Right hindlimb (tissue), 1 donor: ENCODE measurements around the gene SYNDIG1L.
"Not testable (repeated sequence)": the region's sequence is repeated elsewhere in the genome, so short reads cannot be mapped to it uniquely, and the experiment has no call there.

Experiments
- DNase-seq: peaks from one replicate; pipeline ENCODE4 v3.0.0-alpha.2; 2018

The SYNDIG1L gene

DNA sequence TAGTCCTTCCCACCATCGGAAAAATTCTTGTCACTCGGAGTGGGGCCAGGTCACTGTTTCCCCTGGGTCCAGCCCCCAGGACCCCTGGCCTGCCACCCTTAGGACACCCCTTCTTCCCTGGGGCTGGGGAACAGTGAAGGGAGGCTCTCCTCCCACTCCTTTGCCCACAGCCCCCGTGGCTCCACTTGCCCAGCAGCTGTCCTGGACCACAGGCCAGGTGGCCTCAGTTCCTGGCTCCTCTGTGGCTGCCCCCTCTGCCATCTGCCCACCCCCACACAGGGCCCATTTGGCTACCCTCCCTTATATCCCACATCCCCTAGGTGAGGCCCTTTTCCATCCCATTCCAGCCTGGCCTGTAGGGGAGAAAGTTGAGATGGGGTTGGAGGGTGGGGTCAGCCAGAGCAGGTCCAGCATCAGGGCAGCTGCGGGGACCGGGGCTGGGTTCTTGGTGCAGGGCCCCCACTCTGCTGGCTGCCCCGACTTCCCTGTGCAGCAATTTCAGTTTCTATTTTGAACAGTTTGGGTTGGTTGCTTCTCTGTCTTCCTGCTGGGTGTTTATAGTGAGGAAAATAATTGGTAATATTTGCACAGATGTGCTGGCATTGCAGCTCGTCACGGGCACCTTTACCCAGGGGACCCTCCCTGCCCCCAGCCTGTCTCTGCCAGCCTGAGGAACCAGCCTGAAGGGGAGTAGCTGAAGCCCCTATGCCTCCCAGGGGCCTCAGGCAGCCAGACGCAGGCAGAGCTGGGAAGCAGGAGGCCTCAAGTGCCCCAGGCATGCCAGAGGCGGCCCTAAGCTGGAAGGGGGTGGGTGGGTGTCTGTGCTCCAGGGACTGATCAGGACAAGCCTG lies 23.4 kb downstream of the SYNDIG1L start:
- no peak for DNase-seq

DNA sequence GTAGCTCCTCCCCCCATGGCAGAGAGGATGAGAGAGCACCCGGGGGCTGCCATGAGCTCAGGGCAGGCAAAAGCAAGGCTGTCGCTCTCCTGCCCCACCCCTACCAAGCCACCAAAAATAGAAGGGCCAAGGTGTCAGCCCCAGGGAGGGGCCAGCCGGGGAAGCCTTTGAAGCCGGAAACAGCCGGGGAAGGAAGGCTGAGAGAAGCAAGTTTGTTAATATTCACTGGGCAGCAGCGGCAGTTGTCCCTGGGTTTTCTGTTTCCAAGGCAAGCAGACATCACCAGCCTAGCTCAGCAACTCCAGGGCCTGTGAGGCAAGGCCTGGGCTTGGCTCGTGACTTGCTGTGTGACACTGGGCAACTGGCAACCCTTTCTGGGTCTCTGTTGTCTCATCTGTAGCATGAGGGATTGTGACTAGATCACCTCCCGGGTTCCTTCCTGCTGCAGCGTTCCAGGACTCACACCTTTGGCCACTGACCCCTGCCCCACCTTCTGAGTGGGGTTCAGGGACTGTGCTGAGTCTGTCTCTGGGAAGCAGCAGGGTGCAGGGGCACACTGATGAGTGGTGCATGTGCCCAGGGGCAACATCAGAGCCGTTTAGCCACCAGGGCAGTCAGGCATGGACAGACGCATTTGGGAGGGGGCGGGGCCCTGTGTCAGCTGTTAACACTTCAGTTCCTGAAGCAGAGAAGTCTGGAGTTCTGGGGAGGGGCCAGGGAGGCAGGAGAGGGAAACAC lies 24.3 kb downstream of the SYNDIG1L start:
- DNase-seq = peak; percentile 49

DNA sequence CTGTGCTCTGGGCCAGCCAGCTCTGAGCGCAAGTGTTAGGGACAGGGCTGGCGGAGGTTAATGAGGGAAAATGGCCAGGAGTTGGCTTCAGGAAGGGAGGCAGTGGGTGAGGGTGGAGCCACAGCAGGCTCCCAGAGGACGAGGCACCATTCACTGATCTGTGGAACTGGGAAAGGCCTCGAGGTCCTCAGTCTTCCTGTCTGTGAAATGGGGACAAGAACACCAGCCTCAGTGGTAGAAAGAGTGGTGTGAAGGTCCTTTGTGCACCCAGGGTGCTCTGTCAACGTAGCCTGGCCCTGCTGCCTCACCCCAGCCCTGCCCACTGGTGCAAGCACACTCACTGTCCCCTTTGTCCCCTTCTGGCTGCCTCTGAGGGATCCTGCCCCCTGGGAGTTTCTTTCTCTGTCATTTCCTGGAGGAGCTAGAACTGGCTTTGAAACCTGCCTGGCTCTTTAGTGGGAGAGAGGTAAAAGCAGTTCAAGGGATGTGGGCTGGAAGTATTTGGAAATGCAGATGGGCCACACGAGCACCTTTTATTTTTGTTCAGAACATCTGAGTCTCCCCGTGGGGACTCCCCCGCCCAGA lies 25.0 kb downstream of the SYNDIG1L start:
- DNase-seq = no peak

DNA sequence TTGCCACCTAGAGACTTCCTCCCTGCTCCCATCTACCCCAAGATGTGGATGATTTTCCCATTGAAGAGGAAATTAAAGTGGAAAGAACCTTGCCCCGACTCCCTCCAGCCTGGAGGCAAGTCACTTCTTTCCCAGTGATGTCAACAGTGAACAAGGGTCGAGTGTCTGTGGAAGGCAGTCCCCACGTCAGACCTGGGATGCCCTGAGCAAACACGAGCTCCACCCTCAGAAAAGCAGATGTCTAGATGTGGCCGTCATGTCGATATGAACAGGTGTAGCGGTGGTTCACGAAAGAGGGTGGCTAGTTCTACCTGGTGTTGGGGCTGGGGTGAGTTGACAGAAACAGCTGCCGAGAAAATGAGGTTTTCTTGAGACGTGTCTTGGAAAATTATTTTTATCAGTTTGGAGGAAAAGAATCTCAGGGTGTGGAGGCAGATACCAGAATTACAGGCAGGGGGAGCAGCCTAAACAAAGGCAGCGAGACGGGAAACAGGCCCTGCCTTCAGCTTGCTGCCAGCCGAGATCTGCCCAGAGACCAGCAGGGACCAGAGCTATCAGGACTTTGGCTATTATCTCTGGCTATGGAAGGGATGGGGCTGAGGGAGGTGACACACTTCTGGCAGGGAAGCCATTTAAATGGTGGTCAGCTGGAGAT lies 25.9 kb downstream of the SYNDIG1L start:
- no peak for DNase-seq

DNA sequence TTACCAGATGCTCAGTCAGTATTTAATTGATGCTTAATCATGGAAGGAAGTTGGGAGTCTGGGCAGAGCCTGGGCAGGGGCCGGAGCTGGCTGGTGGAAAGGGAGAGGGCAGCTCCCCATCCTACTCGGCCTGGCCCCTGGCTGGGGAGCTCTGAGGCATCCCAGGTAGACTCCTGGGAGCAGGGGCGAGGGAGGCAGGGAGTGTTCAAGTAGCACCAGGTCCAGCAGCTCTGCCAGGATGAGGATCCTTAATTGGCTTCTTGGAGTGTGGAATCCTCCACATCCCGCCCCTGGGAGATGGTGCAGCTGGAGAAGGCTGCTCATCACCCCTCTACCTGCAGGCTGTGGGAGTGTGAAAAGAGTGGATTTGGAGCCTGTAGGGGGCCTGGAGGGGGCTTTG lies 30.9 kb downstream of the SYNDIG1L start:
- DNase-seq = no peak

DNA sequence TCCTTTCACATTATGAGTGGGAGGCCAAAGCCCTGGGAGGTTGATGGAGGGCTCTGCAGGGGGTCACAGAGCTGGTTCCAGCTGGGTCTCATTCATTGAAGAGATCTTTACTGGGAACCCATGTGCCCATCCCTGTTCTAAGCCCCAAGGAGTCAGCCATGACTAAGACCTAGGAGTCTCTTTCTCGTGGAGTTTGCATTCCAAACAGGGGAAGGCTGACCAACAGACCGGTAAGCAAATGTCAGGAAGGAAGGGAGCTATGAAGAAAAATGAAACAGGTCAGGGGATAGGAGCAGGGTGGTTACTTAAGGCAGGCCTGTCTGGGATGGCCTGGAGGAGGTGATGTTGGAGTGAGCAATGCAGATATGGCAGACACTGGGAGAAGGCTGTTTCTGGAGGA lies 31.5 kb downstream of the SYNDIG1L start:
- no peak for DNase-seq

DNA sequence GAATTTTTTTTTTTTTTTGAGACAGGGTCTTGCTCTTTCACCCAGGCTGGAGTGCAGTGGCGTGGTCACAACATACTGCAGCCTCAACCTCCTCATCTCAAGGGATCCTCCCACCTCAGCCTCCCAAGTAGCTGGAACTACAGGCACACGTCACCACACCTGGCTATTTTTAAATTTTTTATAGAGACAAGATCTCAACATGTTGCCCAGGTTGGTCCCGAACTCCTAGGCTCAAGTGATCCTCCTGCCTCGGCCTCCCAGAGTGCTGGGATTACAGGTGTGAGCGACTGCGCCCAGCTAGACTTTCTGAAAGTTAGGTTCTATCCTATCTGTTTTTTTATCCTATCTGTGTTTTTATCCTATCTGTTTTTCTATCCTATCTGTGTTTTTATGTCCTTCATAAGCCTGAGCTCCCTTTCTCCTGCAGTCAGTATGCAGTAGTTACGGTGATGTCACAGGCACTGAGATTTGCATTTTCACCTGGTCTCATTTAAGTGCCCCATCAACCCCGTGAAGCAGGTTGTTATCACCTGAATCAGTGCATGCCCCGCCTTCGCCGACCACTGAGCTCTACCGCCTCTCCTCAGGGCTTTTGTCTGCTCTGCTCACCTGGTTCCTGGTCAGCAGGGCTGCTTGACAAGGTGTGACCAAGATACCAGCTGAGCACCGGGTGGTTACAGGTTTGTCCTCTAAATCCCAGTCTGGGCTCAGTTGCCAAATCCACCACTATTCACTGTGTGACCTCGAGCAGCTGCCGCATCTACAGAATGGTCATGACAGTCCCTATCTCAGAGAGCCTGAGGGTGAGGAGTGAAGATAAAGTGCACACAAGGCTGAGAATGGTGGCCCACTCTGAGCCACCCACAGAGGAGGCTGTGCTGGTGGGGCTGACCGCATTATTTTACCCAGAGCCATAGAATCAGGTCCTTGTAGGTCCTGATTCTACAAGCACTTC lies 33.1 kb downstream of the SYNDIG1L start:
- no peak for DNase-seq

DNA sequence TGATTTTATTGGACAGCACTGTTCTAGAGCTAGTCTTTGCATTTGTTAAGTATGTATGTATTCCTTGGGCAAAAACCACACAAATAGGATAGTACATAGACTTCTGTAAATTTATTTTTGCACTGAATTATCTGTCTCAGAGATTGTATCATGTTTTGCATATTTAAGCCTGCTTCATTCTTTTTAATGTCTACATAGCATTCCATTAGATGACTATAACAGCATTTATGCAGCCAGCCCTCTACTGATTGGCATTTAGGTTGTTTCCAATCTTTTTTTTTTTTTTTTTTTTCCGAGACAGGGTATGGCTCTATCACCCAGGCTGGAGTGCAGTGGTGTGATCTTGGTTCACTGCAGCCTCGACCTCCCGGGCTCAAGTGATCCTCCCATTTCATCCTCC lies 34.5 kb downstream of the SYNDIG1L start:
- DNase-seq = no peak

DNA sequence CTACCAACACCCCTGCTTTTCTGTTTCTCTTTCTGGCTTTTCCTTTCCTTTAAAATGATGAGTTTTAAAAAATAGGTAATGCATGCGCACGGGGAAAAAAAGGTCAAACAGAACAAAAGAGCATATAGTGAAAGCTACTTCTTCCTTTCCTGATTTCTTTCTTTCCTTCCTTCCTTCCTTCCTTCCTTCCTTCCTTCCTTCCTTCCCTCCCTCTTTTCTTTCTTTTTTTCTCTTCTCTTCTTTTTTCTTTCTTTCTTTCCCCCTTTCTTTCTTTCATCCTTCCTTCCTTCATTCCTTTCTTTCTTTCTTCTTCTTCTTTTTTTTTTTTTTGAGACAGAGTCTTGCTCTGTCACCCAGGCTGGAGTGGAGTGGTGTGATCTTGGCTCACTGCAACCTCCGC lies 35.5 kb downstream of the SYNDIG1L start:
- DNase-seq = not testable (repeated sequence)

DNA sequence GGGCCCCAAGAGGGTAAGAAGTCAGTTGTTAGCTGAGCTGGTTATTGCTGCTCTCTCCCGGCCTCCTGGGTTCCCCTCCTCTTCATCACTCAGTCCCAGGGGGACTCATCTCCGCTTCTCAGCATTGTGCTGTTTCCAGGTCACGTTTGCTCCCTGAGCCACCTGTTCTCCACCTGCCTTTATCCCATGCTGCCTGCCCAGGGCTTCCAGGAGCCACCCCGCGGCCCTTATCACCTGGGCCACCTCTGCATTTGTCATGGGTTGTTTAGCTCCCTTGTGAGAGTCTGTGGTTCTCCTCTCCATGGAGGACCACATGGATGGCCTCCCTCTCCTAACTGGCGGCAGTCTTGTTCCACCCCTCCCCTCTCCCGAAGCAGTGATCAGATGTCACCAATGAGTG lies 36.0 kb downstream of the SYNDIG1L start:
- no peak for DNase-seq

DNA sequence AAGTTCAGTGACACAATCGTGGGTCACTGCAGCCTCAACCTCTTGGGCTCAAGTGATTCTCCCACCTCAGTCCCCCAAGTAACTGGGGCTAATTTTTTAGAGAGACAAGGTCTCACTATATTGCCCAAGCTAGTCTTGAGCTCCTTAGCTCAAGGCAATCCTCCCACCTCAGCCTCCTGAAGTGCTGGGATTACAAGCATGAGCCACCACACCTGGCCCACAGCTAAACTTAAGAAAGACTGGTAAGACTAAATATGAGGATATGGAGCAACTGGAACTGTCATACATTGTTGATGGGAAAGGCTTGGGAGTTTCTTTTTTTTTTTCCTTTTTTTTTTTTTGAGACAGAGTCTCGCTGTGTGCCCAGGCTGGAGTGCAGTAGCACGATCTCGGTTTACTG lies 43.8 kb downstream of the SYNDIG1L start:
- DNase-seq = no peak

DNA sequence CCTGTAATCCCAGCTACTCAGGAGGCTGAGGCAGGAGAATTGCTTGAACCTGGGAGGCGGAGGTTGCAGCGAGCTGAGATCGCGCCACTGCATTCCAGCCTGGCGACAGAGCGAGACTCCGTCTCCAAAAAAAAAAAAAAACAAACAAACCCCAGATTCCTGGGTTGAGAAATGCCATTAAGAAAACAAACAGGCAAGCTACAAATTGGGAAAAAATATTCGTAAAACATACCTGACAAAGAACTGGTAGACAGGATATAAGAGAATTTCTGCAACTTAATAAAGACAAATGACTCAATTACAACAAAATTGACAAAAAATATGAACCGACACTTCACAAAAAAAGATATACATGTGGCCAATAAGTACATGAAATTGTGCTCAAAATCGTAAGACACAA lies 44.4 kb downstream of the SYNDIG1L start:
- not testable (repeated sequence) for DNase-seq

DNA sequence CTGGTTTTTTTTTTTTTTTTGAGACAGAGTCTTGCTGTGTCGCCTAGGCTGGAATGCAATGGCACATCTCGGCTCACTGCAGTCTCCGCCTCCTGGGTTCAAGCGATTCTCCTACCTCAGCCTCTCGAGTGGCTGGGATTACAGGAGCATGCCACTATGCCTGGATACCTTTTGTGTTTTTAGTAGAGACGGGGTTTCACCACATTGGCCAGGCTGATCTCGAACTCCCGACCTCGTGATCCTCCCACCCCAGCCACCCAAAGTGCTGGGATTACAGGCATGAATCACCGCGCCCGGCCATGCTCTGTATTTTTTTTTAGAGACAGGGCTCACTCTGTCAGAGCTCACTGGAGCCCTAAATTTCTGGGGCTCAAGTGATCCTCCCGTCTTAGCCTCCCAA lies 45.2 kb downstream of the SYNDIG1L start:
- DNase-seq = no peak

DNA sequence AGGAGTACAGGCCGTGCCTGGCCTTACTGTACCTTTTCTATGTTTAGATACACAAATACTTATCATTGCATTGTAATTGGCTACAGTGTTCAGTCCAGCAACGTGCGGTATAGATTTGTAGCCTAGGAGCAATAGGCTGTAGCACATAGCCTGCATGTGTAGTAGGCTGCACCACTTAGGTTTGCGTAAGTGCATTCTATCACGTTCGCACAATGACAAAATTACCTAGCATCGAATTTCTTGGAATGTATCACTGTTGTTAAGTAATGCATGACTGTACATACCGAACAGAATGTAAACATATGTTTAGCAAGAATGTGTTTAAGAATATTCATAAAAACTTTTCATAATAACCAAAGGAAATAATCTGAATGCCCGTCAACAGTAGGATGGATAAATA lies 45.8 kb downstream of the SYNDIG1L start:
- no peak for DNase-seq

DNA sequence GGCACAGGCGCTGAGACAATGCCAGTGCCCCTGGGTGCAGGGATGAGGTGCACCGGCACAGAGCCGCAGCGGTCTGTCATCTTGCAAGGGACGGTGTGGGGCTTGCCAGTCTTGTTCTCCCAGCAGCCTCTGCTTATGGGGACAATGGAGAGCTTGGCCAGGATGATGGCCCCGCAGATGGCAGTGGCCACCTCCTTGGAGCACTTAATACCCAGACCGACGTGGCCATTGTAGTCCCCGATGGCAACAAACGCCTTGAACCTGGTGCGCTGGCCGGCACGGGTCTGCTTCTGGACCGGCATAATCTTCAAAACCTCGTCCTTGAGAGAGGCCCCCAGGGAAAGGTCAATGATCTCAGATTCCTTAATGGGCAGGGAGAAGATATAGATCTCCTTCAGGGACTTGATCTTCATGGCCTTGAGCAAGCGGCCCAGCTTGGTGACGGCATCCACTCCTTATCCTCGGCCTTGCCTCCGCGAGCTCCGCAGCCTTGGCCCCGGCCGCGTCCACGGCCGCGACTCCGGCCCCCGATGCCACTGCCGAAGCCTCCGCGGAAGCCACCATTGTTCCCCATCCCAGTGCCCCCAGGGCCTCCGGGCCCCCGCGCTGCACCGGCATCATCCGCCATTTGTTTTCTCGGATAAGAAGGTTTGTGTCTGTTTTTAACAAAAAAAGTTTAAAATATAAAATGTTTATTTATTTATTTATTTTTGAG lies 47.9 kb downstream of the SYNDIG1L start:
- no peak for DNase-seq

DNA sequence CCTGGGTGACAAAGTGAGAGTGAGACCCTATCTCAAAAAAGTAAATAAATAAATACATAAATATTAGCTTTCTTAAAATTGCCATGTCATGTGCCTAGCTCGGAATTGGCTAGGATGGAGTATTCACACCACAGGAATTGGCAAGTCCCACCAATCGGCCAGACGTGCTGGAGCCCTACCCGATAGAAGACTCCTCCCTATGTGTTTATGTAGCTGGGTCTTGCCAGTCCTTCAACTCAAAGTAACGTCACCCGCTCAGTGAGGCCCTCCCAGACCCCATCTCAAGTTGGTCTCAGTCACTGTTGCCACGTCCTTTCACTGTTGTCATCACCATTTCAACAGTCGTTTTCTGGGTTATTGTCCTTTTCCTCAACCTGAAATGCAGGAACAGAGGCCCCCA lies 57.6 kb downstream of the SYNDIG1L start:
- no peak for DNase-seq

DNA sequence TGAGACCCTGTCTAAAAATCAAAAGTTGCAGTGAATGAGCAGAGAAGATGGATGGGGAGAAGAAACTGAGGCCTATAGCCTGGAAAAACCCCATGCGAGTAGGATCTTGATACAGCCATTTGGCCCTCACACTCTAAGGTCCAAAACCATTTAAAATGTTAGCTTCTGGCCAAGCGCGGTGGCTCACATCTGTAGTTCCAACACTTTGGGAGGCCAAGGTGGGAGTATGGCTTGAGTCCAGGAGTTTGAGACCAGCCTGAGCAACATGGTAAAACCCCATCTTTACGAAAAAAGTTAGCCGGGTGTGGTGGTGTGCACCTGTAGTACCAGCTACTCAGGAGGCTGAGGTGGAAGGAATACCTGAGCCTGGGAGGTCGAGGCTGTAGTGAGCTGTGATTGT lies 58.0 kb downstream of the SYNDIG1L start:
- no peak for DNase-seq

DNA sequence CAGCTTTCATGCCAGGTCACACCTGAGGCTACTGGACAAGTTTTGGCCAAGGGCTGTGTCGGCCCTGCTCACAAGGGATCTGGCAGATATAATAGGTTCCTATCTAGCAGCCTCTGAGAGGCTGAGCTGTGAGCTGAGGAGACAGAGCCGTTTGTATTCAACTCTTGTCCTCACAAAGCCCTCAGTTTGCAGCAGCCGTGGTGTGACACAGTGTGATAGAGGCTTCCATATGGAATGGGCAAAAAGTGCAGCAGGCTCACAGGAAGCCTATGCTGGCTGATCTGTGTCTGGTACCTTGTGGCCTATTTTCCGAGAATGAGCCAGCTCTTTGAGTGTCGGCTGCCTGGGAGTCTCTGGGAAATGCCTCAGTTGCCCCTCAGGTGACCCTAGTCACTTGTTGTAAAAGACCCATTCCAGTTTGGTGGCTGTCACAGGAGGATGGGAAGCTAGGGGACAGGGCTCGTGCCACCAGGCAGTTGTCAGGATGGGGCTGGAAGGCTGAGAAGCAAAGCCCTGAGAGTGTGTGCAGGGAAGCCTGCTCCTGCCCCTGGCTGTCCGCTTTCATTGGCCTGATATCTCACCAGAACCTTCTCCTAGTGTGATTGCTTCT lies 61.6 kb downstream of the SYNDIG1L start:
- no peak for DNase-seq

DNA sequence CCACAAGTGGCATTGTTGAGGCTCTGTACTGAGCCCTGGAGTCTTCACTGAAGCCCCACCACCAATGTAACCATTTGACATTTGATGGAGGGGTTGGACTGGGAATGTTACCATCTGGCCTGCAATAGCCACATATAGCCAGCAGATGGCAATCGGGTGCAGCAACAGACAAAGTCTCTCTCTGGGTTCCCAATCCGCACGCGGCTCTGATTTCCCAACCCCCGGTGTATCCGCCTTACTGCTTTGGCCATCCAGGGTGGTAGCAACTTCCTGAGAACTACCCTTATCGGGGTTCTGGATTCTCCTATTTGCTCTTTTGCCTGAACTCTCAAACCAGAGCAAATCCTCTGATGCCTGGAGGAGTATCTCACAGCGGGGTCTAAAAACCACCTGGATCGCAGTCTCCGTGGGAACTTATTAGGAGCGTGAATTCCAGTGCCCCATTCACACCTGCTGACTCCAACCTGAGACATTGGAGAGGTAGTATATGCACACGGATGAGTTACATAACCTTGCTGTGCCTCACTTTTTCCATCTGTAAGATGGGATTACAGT lies 63.6 kb downstream of the SYNDIG1L start:
- peak; percentile 76 for DNase-seq

DNA sequence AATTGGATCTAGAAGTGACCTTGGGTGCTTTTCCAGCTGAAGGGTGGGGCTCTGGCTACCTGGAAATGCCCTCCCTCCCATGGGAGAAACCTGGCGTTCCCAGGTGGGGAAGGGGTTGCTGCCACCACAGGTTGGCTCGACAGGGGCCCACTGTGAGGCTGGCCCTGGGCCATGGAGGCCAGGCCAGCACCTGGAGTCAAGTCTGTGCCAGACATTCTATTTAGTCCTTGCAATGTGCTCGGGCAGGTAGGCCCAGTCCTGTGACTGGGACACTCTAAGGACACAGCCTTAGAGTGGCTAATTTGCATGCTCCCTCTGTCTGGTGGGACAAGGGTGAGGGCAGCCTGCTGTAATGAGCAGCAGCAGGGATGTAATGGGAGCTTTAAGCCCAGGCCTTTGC lies 65.8 kb downstream of the SYNDIG1L start:
- no peak for DNase-seq
